MG63 (cell line): ENCODE results near the gene KIAA1191. TPM values are rescaled to one million over a fixed set of nuclear protein-coding genes. Genes with fewer than 3 reads are reported as not detected.
A peak's percentile ranks its signal among the peaks of the same experiment; 100 is the strongest.
"Not testable (repeated sequence)": the region's sequence is repeated elsewhere in the genome, so short reads cannot be mapped to it uniquely, and the experiment has no call there.

Source experiments
- DNase-seq: peaks from one replicate; pipeline ENCODE4 v3.0.0-alpha.2; 2020
- H3K27me3 ChIP-seq: fragments of 250-450 bp; sonication (Bioruptor Pico); 2 replicates; pipeline ENCODE4 v1.5.1; 2020; ENCODE audit warnings: mild to moderate bottlenecking, moderate library complexity
- H3K36me3 ChIP-seq: fragments of 250-450 bp; sonication (Bioruptor Pico); 2 replicates; pipeline ENCODE4 v1.5.1; 2020; ENCODE audit warnings: mild to moderate bottlenecking, moderate library complexity
- H3K4me3 ChIP-seq: fragments of 250-450 bp; sonication (Bioruptor Pico); 2 replicates; pipeline ENCODE4 v1.5.1; 2020; ENCODE audit warnings: mild to moderate bottlenecking, moderate library complexity
- H3K9me3 ChIP-seq: fragments of 250-450 bp; sonication (Bioruptor Pico); 2 replicates; pipeline ENCODE4 v1.5.1; 2020; ENCODE audit warnings: mild to moderate bottlenecking, moderate library complexity
- total RNA-seq: library from RNA; depleted of rRNA; stranded (reverse); fragments of >200 nt; shearing (Covaris generic); gene quantifications from 2 replicates; pipeline ENCODE4 v1.2.3, GENCODE V29; 2014; ENCODE audit warnings: low replicate concordance; rRNA removed

KIAA1191 gene, protein sequence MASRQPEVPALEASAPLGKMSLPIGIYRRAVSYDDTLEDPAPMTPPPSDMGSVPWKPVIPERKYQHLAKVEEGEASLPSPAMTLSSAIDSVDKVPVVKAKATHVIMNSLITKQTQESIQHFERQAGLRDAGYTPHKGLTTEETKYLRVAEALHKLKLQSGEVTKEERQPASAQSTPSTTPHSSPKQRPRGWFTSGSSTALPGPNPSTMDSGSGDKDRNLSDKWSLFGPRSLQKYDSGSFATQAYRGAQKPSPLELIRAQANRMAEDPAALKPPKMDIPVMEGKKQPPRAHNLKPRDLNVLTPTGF
- total RNA-seq = 120 and 132 TPM in 2 replicates

DNA sequence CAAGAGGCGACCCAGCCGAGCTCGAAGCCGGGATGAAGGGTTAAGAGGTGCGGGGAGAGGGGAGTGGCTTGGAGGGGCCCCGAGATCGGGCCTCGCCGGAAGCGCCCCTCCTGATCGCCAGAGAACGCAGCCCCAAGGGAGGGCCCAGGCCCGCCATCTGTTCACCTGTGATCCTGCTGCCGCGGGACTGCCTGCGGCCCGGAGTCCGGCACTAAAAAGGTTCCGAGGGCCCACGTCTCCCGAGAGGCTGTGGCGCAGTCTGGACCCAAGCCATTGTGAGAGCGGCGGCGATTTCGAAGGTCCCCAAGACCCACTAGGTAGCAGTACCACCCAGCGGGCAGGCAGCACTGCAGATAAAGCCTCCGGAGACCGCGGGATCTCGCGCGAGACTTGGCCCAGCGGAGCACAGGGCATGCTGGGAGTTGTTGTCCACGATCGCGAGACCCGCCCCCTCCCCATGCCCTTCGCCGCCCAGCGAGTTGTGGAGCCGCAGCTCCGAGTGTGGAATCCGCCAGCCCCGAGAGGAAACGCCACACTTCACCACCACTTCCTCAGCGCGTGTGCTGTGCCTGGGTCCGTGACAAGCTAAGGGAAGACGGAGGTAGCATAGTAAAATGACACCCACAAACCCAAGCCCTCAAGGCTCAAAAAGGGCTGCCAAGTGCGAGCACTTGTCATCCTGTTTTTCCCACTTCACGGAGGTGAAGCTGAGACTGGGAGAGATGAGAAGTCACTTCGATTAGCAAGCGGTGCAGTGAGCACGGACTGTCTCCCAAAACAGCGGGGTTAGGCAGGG is at the start of gene KIAA1191:
KIAA1191 (minus strand) TSS at position 328 of the 796 bp plus-strand sequence. CDS start 2,256 bp downstream, outside the sequence.
- H3K27me3 ChIP-seq = peaks cover 6% of the 10 kb centered on the region
- no peaks in the 10 kb centered on the region for H3K9me3 ChIP-seq
- peak; percentile 98 for DNase-seq
- H3K36me3 ChIP-seq = peaks cover 32% of the 10 kb centered on the region
- H3K4me3 ChIP-seq = peak within 1 kb of the TSS; percentile 95

DNA sequence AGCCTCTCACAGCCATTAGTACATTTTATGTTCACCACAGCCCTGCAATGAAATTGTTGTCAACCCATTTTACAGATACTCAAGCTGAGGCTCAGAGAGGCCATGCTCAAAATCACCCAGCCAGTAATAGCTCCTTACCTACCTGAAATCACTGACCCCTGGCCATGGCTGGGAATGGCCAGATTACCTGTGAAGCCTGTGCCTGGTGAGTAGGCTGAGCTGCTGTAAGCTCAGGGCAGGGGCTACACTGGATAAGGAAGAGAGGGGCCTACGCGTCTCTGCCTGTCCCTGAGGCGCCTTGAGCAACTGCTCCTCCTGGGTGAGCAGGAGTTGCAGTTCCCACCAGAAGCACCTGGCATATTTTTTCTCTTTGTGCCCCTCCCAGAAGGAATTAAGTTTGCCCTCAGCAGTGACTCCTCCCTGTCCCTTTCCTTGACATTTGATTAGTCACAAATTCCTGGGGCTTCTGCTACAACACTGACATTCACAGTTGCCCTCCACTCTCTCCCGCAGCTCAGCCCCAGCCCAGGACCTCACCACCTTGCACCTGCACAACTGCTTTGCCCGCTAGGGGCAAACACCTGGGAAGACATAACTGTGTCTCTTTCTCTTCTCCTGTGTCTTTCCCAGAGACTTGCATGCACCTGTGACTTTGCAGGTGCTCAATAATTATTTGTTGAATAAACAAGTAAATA is 49.1 kb upstream of the KIAA1191 start:
- H3K27me3 ChIP-seq = no peaks in the 10 kb centered on the region
- H3K36me3 ChIP-seq = peaks cover 47% of the 10 kb centered on the region
- no peak for DNase-seq
- H3K9me3 ChIP-seq = no peaks in the 10 kb centered on the region
- H3K4me3 ChIP-seq = no peak overlapping the region

DNA sequence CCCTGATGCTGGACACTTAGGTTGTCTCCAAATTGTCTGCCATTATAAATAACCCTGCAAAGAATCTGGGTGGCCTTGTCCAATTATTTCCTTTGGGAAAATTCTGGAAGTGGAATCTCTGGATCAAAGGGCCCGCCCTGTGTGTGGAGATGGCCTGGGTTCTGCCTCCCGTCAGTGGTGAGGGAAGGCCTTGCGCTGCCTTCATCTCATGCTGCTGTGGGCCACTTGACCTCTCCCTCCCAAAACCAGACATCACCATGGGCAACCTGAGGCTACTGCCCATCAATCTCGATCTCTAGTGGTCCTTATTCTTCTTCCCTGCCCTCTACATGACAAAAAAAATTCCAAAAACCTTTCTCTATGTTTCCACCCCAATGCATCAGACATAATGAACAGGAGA is 48.2 kb upstream of the KIAA1191 start:
- Histone ChIP-seq H3K27me3 (no peaks in the 10 kb centered on the region), H3K4me3 (no peak overlapping the region)
- DNase-seq = no peak

DNA sequence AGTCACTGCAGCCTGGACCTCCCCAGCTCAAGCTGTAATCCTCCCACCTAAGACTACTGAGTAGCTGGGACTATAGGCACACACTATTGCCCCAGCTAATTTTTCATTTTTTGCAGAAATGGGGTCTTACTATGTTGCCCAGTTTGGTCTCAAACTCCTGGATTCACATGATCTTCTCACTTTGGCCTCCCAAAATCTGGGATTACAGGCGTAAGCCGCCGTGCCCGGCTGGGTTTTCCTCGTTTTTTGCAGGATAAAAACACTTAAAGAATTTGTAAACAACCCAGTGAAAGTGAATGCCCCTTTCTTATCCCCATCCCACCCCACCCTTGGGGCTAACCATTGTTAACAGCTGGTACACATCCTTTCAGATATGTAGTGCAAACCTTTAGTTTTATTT is 47.0 kb upstream of the KIAA1191 start:
- no peak for DNase-seq
- Histone ChIP-seq H3K36me3 (peaks cover 53% of the 10 kb centered on the region), H3K4me3 (no peak overlapping the region), H3K27me3 (no peaks in the 10 kb centered on the region), H3K9me3 (no peaks in the 10 kb centered on the region)

More for the DNA sequence above, 48.2 kb upstream of the KIAA1191 start:
- Histone ChIP-seq H3K36me3 (peaks cover 49% of the 10 kb centered on the region), H3K9me3 (no peaks in the 10 kb centered on the region)

DNA sequence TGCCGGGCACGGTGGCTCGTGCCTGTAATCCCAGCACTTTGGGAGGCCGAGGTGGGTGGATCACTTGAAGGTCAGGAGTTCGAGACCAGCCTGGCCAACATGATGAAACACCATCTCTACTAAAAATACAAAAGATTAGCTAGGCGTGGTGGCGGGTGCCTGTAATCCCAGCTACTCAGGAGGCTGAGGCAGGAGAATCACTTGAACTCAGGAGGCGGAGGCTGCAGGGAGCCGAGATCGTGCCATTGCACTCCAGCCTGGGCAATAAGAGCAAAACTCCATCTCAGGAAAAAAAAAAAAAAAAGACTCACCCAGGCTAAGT is 46.6 kb upstream of the KIAA1191 start:
- H3K4me3 ChIP-seq, H3K9me3 ChIP-seq, DNase-seq, H3K27me3 ChIP-seq: not testable (repeated sequence)
- H3K36me3 ChIP-seq = peaks cover 53% of the 10 kb centered on the region

DNA sequence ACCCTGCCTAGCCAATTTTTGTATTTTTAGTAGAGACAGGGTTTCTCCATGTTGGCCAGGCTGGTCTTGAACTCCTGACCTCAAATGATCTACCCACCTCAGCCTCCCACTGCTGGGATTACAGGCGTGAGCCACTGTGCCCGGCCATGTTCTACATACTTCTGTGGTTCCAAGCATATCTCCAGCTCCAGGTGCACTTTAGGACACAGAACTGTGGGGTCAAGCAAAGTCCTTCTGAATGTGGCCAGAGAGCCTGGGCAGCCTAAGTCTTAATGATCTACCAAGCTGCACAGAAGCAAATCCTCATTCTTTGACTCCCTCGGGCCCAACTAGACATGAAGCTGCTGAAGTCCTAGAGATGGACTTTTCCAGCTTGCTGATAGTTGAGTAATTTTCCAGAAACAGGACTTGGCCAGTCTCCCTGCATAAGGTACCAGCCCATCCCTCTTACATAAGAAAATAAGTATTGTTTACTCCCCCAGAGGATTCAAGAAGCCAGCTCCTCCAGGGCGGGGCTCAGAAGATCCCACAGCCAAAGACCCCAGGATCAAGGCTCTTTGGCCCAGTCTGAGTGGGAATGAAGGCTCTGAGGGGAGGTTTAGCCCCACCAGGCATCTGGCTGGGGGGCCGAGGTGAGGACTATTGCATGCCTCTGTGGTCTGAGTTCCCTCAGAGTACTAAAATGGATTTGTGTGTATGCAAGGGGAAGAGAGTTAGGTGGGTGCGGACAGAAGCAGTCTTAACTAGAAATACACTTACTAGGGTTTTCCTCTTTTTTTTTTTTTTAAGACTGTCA is 46.1 kb upstream of the KIAA1191 start:
- Histone ChIP-seq H3K27me3 (no peaks in the 10 kb centered on the region), H3K9me3 (no peaks in the 10 kb centered on the region), H3K36me3 (peaks cover 52% of the 10 kb centered on the region), H3K4me3 (no peak overlapping the region)
- DNase-seq = no peak

DNA sequence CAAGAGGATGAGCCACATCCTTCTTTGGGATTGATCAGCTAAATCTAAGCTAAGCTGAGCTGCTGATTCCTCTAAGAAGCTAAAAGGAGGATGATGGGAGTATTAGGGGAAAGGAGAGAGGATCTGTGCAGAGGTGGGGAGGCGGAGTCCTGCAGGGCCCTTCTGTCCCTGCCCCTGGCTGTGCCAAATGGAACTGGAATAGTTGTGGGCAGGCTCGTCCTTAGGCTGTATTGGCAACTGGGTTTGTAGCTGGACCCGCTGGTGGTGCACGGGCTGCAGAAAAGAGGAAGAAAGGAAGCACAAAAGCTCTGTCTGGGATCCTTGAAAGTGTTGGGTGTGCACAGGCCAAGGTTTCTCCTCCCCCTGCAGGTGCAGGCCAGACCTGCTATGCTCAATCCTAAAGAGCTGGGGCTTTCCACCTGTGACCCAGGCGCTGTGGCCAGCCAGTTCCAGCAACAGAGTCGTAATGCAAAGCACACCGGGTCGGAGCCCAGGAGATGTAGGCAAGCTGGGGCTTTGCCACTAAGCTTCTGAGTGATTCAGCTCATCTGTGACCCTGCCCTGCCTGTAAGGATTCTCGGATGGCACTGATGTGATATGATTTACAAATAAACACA is 45.0 kb upstream of the KIAA1191 start:
- Histone ChIP-seq H3K4me3 (no peak overlapping the region), H3K27me3 (no peaks in the 10 kb centered on the region), H3K36me3 (peaks cover 62% of the 10 kb centered on the region), H3K9me3 (no peaks in the 10 kb centered on the region)
- no peak for DNase-seq

DNA sequence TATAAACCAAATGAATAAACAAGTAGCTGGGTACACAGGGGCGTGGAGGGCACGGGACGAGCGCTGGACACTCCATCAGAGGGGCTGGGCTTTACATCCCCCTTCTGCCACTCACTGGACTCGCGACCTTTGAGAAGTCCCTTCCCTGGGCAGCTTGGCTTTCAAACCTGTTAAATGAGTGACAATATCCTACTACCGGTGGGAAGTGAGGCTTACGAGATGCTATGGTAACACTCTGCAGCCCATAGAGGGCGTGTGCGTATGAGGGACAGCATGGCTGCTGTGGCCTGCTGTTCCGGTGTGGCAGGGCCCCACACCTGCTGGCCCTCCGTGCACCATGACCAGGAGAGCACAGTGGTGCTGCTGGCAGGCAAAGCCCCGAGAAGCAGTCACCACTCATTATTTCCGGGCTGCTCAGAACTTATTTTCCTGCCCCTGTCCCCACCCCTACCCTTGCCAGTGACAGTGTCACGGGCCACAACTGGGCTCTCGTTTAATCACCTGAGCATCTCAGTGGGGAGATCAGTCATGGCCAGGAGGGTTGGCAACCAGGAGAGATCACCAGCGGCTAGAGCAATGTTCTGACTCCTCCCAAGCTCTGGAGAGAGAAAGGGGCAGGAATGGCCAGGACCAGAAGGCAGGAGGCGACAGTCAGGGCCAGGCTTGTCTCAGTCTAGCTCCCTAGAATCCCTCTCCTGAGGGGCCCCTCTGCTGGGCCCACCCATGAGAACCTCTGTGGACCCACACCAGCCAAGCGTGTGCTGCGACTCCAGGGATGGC is 44.3 kb upstream of the KIAA1191 start:
- H3K9me3 ChIP-seq = no peaks in the 10 kb centered on the region
- peaks cover 66% of the 10 kb centered on the region for H3K36me3 ChIP-seq
- H3K27me3 ChIP-seq = no peaks in the 10 kb centered on the region
- no peak for DNase-seq
- H3K4me3 ChIP-seq = no peak overlapping the region

DNA sequence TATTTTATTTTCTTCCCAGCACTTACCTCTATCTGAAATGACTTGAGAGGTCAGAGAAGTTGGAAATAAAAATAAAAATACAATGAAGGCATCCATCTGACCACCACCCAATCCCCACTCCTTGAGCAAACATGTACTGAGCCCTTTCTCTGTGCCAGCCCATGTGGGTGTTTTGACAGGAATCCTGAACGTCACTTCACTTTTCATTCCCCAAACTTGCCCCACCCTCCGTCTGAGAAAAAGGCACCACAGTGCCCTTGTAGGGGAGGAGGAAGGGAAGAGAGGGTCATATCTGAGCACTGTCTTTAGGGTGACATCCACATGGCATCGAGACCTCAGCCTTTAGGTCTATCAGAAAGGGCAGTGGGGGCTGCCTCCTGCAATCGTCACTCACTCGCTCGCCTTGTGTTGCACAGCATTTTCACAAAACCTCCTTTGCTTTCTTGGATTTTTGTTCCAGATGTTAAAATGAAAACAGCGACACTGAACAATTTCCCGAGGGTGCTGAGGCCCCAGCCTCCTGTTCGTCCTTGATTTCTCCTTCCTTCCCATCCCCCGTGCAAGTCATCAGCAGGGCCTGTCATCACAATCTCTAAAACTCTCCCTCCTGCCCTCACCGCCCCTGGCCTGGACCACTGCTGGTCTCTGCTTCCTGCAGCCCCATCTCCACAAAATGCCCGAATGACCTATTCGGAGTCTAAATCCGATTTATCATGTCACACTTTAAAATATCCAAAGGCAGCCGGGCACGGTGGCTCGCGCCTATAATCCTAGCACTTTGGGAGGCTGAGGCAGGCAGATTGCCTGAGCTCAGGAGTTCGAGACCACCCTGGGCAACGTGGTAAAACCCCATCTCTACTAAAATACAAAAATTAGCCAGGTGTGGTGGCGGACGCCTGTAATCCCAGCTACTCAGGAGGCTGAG is 40.0 kb upstream of the KIAA1191 start:
- H3K36me3 ChIP-seq = peaks cover 41% of the 10 kb centered on the region
- H3K9me3 ChIP-seq = no peaks in the 10 kb centered on the region
- no peaks in the 10 kb centered on the region for H3K27me3 ChIP-seq
- DNase-seq = no peak
- no peak overlapping the region for H3K4me3 ChIP-seq

DNA sequence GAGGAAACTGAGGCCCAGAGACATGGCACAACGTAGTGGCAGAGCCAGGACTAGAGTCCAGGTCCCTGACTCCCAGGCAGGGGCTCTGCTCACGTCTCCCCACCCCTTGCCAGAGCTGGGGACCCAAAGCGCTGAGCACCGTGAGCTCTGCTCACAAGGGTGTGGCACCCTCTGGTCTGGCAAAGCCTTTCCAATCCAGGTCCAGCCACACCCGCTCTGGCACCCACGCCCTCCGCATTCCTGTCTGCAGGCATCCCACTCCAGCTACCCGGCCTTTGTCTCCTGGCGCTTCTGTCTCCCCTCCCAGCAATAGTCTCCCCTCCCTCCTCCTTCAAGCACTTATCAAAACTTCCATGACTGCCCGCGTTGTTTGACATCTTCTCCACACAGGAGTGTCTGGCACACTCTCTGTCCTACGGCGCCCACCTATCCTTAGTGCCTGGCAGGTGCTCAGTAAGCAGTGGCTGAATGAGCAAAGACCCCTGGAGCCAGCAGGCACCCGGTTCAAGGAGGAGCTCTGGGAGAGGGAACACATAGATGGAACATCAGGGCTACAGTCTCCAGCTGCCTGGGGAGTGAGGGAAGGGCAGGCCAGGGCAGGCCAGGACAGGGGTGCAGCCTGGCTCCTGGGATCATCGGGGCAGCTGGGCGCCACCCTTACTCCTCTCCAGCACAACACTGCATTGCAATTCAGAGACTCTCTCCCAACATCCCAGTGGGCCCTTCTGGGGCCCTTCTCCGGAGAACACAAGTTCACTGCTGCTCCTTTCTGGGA is 39.0 kb upstream of the KIAA1191 start:
- Histone ChIP-seq H3K9me3 (no peaks in the 10 kb centered on the region), H3K27me3 (no peaks in the 10 kb centered on the region), H3K36me3 (peaks cover 36% of the 10 kb centered on the region), H3K4me3 (no peak overlapping the region)
- peak; percentile 64 for DNase-seq

DNA sequence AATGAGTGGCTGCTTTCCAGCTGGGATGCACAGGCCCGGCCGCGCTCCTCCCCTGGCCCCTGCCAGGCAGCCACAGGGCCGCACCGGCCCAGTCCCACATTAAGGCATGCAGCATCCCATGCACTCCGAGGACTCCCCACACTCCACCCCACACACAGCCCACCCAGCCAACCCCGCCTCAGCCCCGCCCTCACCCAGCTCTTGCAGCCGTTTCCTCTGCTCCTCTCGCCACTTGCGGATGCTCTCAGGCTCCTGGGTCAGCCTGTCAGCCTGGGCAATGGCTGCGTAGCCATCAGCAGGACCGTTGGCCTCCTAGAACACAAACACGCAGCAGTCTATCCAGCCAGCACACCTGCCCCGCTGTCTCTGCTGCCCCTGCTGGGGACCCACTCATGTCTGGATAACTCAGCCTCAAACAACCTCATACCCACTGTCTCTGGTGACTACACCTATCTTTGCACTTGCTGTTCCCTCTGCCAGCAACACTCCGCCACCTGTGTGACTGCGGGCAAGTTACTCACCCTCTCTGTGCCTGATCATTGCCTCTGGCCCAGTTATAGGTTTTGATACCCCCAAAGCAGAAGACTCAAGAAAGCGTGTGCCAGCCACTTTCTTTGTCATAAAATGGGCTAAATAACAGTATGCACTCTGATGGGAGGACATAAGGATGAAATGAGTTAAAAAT is 36.3 kb upstream of the KIAA1191 start:
- Histone ChIP-seq H3K9me3 (no peaks in the 10 kb centered on the region), H3K4me3 (no peak overlapping the region), H3K27me3 (no peaks in the 10 kb centered on the region), H3K36me3 (peaks cover 43% of the 10 kb centered on the region)
- no peak for DNase-seq

DNA sequence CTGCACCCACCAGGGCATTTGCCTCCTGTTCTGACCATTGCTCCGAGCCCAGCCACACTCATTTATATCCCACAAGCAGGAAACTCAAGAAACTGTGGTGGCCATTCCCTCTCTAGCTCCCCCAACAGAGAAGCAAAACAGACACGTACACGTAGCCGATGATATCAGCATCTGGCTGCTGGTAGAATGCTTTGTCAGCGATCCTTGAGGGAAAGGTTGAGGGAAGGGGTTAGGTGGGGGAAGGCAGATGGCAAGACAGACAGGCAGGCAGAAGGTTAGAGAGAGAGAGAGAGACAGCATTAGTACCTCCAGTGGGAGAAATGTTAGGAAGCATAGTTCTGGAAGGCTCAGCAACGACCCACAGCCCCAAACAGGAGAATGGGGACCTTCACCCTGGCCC is 34.8 kb upstream of the KIAA1191 start:
- Histone ChIP-seq H3K36me3 (peaks cover 44% of the 10 kb centered on the region), H3K9me3 (no peaks in the 10 kb centered on the region), H3K4me3 (no peak overlapping the region), H3K27me3 (no peaks in the 10 kb centered on the region)
- no peak for DNase-seq

DNA sequence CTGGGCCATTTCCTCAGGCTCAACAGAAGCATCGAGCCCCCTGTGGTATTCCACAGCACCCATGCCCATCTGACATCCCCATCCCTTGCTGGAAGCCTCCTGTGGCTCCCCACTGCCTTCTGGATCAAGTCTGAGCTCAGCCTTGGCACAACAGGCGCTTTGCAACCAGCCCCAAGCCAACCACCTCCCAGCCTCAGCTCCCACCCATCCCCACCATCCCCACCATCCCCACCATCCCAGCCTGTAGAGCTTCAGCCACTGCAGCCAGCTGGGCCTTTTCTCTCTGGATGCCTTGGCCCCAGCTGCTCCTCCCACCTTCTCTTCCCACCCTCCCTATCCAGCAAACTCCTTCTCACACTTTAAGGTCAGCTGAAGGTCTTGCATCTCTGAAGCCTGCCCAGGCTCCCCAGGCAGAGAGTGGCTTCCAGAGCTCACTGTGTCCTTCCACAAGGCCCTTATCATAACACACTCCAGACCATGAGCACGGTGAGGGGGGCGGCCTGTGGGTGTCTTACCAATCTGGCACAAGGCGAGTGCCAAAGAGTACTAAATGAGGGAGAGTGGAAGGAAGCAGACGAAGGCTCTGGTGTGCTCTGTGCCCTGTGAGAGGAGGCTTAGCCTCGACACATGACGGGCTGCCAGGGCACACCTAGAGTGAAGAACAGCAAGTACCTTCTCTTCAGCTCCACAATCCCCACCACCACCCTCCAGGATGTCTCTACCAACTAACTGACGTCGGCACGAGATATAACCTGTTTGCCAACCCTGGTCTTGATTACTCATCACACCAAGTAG is 33.5 kb upstream of the KIAA1191 start:
- H3K9me3 ChIP-seq = no peaks in the 10 kb centered on the region
- DNase-seq = no peak
- H3K4me3 ChIP-seq = no peak overlapping the region
- no peaks in the 10 kb centered on the region for H3K27me3 ChIP-seq
- H3K36me3 ChIP-seq = peaks cover 50% of the 10 kb centered on the region
